GM21723 (cell line): Measurements from ENCODE around the gene DENND1A.

Experiments
- ATAC-seq: cut with Tn5 transposase; IDR thresholded peaks from one replicate; pipeline ENCODE4 v1.9.1; 2021; ENCODE audit warnings: mild to moderate bottlenecking, moderate library complexity; ENCODE audit not compliant: unreplicated experiment

DENND1A gene

GRCh38 chr9:123868002-123868401, 61.9 kb downstream of the DENND1A start:
- ATAC-seq = no peak

- ATAC-seq = no peak
Observed at GRCh38 chr9:123867034-123867433, 62.9 kb downstream of the DENND1A start.

GRCh38 chr9:123866497-123866896, 63.4 kb downstream of the DENND1A start:
- ATAC-seq = no peak

GRCh38 chr9:123865226-123866000, 64.5 kb downstream of the DENND1A start:
- ATAC-seq = no peak

DNA sequence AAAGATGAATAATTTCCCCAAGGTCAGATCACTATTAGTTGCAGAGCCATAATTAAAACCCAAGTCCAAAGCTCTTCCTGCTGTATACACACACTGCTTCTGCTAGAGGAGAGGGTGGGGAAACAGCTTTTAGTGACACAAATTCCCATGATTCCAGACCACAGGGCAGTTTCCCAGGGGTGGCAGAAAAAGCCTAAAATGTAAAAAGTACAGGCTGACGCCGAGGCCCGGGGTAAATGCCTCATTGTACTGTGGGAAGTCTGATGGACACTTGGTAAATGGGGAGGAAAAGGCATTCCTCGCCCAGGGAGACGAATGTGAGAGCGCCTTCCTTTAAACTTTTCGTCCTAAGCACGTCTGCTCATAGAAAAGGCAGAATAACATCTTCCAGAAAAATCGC, 65.7 kb downstream of the DENND1A start:
- ATAC-seq = no peak

GRCh38 chr9:123863164-123863855, 66.6 kb downstream of the DENND1A start:
- no peak for ATAC-seq

GRCh38 chr9:123861756-123862120, 68.2 kb downstream of the DENND1A start:
- ATAC-seq = no peak

DNA sequence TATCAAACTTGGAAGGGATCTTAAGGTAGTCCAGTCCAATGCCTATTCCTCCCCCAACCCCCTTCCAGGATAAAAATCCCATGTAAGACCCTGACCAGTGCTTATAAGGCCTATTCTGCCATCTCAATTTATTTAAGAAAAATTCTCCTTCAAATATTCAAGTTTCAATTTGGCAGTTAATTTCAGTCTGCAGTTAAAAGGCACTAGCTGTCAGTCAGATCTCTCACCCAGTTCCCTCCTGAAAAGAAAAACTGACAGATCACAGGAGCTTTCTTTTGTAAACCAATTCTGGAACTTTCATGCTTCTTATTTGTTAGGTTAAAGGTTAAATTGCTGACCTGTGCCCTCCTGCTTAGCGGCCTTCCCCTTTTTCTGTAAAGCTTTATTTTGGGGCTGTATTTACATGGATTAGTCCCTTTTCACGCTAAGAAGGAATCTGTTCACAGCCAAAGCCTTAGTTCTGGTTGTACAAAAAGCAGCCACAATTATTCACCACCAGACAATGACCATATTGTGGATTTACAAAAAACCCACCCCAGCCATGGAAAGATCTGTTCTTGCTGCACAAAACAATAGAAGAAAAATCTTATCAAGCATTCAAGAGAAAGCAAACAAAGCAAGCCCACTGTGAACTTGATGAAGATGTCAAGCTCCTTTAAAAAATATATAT, 68.7 kb downstream of the DENND1A start:
- ATAC-seq = no peak

- ATAC-seq = no peak
Observed at GRCh38 chr9:123860603-123861002, 69.3 kb downstream of the DENND1A start.

- no peak for ATAC-seq
Observed at GRCh38 chr9:123852403-123852802, 77.5 kb downstream of the DENND1A start.

DNA sequence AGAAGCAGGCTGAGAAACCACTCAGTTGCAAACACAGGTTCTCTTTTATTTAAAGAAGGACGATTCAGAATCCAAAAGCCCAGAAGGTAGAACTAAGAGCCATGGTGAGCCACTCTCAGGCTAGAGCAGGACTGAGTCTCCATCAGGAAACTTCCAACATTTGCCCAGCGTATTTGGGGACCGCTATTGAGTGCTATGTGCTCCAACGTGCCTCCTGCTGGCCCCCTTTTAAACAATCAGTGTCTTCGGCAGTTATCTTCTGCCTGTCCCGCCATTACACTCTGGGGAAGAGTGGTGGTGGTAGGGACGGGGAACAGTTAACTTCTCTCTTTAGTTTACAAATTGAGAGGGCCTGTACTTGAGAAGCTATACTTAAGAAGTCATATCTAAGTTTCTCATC, 78.1 kb downstream of the DENND1A start:
- no peak for ATAC-seq

DNA sequence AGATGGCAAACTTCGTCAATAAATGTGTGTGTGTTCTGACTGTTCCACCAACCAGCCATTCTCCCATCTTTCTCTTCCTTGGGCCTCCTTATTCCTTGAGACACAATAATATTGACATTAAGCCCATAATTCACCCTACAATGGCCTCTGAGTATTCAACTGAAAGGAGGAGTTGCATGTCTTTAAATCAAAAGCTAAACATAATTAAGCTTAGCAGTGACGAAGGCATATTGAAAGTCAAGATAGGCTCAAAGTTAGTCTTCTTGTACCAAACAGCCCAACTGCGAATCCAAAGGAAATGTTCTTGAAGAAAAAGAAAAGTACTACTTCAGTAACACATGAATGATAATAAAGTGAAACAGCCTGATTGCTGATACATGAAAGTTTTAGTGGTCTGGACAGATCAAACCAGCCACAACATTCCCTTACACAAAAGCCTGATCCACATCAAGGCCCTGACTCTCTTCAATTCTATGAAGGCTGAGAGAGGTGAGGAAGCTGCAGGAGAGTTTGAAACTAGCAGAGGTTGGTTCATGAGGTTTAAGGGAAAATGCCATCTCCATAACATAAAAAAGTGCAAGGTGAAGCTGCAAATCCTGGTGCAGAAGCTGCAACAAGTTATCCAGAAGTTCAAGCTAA, 81.4 kb downstream of the DENND1A start:
- no peak for ATAC-seq

- no peak for ATAC-seq
Observed at GRCh38 chr9:123846966-123847365, 83.0 kb downstream of the DENND1A start.

- no peak for ATAC-seq
Observed at GRCh38 chr9:123843703-123844102, 86.2 kb downstream of the DENND1A start.

GRCh38 chr9:123835821-123836220, 94.1 kb downstream of the DENND1A start:
- no peak for ATAC-seq

GRCh38 chr9:123834889-123835562, 94.9 kb downstream of the DENND1A start:
- ATAC-seq = no peak

GRCh38 chr9:123834218-123834888, 95.6 kb downstream of the DENND1A start:
- no peak for ATAC-seq

DNA sequence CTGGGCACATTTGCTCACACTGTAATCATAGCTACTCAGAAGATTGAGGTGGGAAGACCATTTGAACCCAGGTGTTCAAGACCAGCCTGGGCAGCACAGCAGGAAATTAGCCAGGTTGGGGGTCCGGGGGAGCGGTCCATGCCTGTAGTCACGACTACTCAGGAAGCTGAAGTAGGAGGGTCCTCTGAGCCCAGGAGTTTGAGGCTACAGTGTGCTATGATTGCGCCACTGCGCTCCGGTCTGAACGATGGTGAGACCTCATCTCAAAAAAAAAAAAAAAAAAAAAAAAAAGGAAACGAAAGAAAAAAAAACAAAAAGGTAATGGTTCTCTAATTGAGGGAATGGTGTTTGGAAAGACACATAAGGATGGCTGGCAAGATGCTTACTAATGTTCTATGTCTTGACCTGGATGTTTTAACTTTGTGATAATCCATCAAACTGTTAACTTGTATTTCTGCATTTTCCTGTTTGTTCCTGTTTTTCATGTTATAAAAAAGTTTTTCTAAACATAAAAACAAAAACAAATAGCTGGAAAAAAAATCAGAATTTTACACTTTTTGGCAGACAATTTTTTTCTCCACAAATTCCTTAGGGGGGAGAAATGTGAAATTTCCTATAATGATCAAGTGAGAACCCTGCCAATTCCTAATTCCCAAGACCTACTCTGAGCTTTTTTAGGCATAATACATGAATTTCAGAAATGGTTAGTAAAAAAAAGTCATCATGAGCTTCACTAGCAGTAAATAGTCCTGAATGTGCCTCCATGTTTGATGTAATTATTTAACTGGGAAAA, 96.9 kb downstream of the DENND1A start:
- ATAC-seq = no peak

- ATAC-seq = no peak
Observed at GRCh38 chr9:123832176-123832575, 97.8 kb downstream of the DENND1A start.

DNA sequence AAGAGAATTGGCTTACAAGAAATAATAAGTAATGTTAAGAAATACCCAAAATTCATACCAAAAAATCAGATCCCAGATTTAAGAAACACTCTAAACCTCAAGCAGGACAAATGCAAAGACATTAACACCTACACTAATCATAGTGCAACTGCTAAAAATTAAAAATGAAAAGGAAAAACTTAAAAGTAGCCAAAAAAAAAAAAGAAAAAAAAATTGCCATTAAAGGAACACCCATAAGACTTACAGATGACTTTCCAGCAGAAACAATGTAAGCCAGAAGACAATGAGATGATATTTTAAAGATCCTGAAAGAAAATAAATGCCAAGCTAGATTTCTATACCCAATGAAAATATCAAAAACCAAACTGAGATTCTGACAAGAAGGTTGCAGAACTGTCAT, 101.5 kb downstream of the DENND1A start:
- no peak for ATAC-seq
